GM06990 (cell line): ENCODE measurements around the gene TBC1D9.

ENCODE experiments used
- DNase-seq: peaks from one replicate; pipeline ENCODE4 v3.0.0-alpha.2; 2011; ENCODE audit not compliant: insufficient read length; ENCODE audit errors: extremely low read depth
- H3K27me3 ChIP-seq: replicated peaks from 2 replicates; pipeline ENCODE4 v1.6.0; 2011; ENCODE audit warnings: low read length; ENCODE audit not compliant: control insufficient read depth, insufficient read depth
- H3K36me3 ChIP-seq: 2 replicates; pipeline ENCODE4 v1.5.1; 2011; ENCODE audit warnings: low read length; ENCODE audit not compliant: control insufficient read depth, insufficient read depth
- H3K4me3 ChIP-seq: replicated peaks from 2 replicates; pipeline ENCODE4 v1.5.1; 2011; ENCODE audit warnings: low read depth, mild to moderate bottlenecking, control low read depth, low read length
- TF ChIP-seq, protein P1 (sequence below): IDR thresholded peaks from 2 replicates; pipeline ENCODE4 v1.5.1; 2011; ENCODE audit warnings: low read length, control low read depth, mild to moderate bottlenecking, inconsistent platforms; ENCODE audit not compliant: insufficient read depth, poor library complexity, severe bottlenecking

The TBC1D9 gene

DNA sequence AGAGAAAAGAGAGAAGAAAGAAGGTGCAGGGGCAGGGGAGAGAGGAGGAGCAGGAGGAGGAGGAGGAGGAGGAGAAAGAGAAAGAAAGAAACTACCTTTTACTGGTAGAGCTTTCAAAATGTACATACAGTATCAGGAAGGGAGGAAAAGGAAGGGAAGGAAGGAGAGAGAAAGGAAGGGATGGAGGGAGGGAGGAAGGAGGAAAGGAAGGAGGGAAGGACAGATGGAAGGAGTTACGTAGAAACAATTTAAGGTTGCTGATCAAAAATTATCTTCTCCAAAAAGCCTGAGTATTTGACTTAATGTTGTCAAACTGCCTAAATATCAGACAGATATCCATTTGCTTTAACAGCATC lies 13.4 kb downstream of the TBC1D9 start:
- H3K4me3 ChIP-seq = peak overlapping the region; percentile 20

DNA sequence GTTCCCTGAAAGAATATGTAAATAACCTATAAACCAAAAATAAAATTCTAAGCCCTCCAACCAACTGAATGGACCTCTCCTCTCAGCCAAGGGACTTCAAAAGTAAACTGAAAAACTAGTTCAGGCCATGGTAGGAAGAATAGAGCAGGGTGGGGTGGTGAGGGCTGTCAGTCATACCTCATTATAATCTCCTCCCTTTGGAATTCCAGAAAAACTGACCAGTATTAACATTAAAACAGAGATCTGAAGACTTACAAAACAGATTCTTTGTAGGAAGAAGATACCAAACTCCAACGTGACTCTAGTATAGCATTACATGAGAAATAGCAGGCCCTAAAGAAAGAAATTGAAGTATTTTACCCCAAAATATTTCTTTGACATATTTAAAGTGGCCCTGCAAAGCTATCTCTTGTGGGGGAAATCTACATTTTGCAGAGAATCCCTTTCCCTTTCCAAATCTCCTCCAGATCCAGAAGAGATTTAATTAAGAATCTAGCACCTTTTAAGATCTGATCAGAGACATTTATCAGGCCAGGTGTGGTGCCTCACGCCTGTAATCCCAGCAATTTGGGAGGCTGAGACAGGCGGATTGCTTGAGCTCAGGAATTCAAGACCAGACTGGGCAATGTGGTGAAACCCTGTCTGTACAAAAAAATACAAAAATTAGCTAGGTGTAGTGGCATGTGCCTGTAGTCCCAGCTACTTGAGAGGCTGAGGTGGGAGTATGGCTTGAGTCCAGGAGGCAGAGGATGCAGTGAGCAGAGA lies 15.1 kb downstream of the TBC1D9 start:
- no peak for DNase-seq
- Histone ChIP-seq H3K27me3 (no peaks in the 10 kb centered on the region), H3K4me3 (no peak overlapping the region), H3K36me3 (no peaks in the 10 kb centered on the region)
- TF ChIP-seq, protein P1, sequence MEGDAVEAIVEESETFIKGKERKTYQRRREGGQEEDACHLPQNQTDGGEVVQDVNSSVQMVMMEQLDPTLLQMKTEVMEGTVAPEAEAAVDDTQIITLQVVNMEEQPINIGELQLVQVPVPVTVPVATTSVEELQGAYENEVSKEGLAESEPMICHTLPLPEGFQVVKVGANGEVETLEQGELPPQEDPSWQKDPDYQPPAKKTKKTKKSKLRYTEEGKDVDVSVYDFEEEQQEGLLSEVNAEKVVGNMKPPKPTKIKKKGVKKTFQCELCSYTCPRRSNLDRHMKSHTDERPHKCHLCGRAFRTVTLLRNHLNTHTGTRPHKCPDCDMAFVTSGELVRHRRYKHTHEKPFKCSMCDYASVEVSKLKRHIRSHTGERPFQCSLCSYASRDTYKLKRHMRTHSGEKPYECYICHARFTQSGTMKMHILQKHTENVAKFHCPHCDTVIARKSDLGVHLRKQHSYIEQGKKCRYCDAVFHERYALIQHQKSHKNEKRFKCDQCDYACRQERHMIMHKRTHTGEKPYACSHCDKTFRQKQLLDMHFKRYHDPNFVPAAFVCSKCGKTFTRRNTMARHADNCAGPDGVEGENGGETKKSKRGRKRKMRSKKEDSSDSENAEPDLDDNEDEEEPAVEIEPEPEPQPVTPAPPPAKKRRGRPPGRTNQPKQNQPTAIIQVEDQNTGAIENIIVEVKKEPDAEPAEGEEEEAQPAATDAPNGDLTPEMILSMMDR = no peak

More for the DNA sequence above, 13.4 kb downstream of the TBC1D9 start:
- Histone ChIP-seq H3K27me3 (no peaks in the 10 kb centered on the region), H3K36me3 (no peaks in the 10 kb centered on the region)
- TF ChIP-seq, protein P1 = no peak
- DNase-seq = no peak

DNA sequence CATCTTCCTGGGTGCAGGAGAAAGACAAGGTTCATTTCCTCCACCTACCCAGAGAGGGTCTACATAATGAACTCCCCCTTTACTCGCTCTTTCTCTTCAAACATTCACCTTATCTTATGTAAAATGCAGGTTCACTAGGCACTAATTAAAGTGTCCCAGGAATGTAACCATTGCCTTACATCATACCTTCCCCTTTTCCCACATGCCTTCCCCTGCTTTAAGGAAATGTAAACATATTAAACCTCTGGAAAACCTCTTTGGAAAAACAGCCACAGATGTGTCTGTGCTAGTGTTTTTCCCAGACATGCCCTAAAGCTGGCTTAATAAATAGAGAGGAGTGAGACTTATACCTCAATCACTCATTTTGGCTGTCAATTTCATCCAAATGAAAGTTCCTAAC lies 15.8 kb downstream of the TBC1D9 start:
- Histone ChIP-seq H3K27me3 (no peaks in the 10 kb centered on the region), H3K36me3 (no peaks in the 10 kb centered on the region), H3K4me3 (no peak overlapping the region)
- no peak for DNase-seq
- TF ChIP-seq, protein P1 = no peak

DNA sequence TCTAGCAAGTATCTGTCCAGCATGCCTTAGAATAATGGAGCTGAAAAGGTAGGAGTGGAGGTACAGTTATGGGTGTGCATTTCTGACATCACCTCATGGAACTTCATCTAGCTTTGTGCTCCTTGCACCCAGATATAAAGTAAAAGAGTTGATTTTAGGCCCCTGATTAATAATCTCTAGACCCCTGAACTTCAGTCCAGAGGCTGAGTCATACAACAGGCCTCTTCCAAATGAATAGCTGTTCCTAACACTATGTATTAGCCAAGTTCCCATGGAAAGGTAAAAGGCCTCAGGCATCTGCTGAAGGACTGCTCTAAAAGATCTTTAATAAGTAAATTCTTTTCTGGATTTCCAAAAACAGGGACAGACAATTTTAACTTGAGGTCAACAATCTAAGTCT lies 16.2 kb downstream of the TBC1D9 start:
- no peaks in the 10 kb centered on the region for H3K36me3 ChIP-seq
- TF ChIP-seq, protein P1 = no peak
- no peak for DNase-seq
- H3K4me3 ChIP-seq = no peak overlapping the region
- H3K27me3 ChIP-seq = no peaks in the 10 kb centered on the region

DNA sequence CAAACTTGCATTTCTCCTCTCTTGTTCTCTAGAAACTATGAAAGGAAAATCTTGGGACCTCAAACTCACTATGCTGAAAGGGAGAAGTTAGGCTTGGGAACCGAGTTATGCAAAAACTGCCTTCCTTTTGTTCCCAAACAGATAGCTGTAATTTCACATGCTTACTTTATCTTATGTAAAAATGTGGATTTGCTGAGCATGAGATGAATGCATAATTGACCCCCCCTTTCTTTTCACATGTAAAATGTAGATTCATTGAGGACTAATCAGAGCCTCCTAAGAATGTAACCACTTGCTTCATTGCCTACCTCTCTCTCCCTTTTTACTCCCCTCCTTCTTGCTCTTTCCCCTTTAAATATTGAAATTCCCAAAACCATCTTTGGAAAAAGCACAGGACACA lies 18.0 kb downstream of the TBC1D9 start:
- no peaks in the 10 kb centered on the region for H3K36me3 ChIP-seq
- no peak for DNase-seq
- TF ChIP-seq, protein P1 = no peak
- no peaks in the 10 kb centered on the region for H3K27me3 ChIP-seq
- H3K4me3 ChIP-seq = no peak overlapping the region

DNA sequence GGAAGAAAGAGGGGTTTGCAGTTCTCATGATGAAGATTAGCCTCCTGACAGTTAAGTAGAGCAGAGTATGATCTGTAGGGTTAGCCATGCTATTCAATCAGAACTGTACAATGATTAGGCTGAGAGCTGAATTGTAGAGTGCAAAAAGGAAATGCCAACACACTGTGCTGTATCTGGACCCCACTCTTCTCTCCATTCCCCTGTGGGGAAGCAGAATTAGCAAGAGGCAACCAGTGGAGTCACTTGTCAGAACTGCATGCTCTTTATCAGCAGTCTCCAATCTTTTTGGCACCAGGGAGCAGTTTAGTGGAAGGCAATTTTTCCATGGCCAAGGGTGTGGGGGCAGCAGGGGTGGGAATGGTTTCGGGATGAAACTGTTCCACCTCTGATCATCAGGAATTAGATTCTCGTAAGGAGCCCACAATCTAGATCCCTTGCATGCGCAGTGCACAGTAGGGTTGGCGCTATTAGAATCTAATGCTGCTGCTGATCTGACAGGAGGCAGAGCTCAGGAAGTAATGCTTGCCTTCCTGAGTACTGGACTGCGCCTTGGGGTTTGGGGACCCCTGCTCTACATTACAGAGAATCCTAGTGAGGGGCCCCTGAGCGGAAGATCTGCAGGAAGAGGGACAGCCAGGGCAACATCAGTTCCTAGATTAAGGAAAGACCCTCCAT lies 19.4 kb downstream of the TBC1D9 start:
- no peaks in the 10 kb centered on the region for H3K27me3 ChIP-seq
- TF ChIP-seq, protein P1 = no peak
- no peaks in the 10 kb centered on the region for H3K36me3 ChIP-seq
- no peak overlapping the region for H3K4me3 ChIP-seq
- DNase-seq = no peak
